Endothelial cell of umbilical vein (primary cell): ENCODE data around the gene CYSLTR2. TPM values are rescaled to one million over a fixed set of nuclear protein-coding genes. Genes with fewer than 3 reads are reported as not detected.

Experiments used
- BruUV-seq: library from RNA; stranded (reverse); fragments of 400-500 nt; replicated peaks from 2 replicates; lab custom pipeline; 2021; lab: Mats Ljungman, UMichigan
- CTCF ChIA-PET: fragments of 300-600, 350-600 bp; sonication (Branson Sonifier 250); formaldehyde crosslinking; loops from one replicate; lab custom pipeline; 2021; ENCODE audit warnings: antibody characterized with exemption, inconsistent platforms; lab: Charles Lee
- POLR2A ChIA-PET: fragments of 300-600, 350-600 bp; sonication (Branson Sonifier 250); formaldehyde crosslinking; loops from one replicate; lab custom pipeline; 2021; ENCODE audit warnings: antibody characterized with exemption, inconsistent platforms; lab: Charles Lee
- DNase-seq: peaks from one replicate; pipeline ENCODE4 v3.0.0-alpha.2; 2011; ENCODE audit warnings: low read depth, low spot score
- FAIRE-seq: peaks from 2 replicates; lab custom pipeline; 2011; peaks lifted over from hg19 to GRCh38; lab: Jason Lieb, UNC
- H2AFZ ChIP-seq: 2 replicates; pipeline ENCODE4 v1.6.0; 2012; ENCODE audit warnings: low read depth, low read length, control low read depth, inconsistent platforms
- H3K27ac ChIP-seq: 2 replicates; pipeline ENCODE4 v1.5.1; 2011; ENCODE audit warnings: low read depth, mild to moderate bottlenecking, control low read depth, low read length, moderate library complexity; ENCODE audit not compliant: insufficient read depth
- H3K27me3 ChIP-seq, 2 experiments: 2 replicates each; pipeline versions ENCODE4 v1.6.0 to v1.6.1; 2011; ENCODE audit warnings: low read length in 2 of 2, mixed read lengths in 1 of 2; ENCODE audit not compliant: control insufficient read depth in 2 of 2, insufficient read depth in 2 of 2
- H3K36me3 ChIP-seq, 2 experiments: 2 replicates in 1 of 2; 3 replicates in 1 of 2; pipeline ENCODE4 v1.5.1; 2011; ENCODE audit warnings: low read length in 2 of 2, mild to moderate bottlenecking in 1 of 2, moderate library complexity in 1 of 2; ENCODE audit not compliant: control insufficient read depth in 2 of 2, insufficient read depth in 2 of 2; ENCODE audit errors: extremely low read depth in 1 of 2
- H3K4me1 ChIP-seq: 3 replicates; pipeline ENCODE4 v1.5.1; 2011; ENCODE audit warnings: mild to moderate bottlenecking, low read length; ENCODE audit not compliant: control insufficient read depth, insufficient read depth; ENCODE audit errors: extremely low read depth
- H3K4me2 ChIP-seq: 2 replicates; pipeline ENCODE4 v1.6.1; 2011; ENCODE audit warnings: low read length, control low read depth, mixed read lengths; ENCODE audit not compliant: insufficient read depth
- H3K4me3 ChIP-seq, 3 experiments: fragments of 200-600 bp in 1 of 3; sonication (generic), shearing (Covaris generic) in 1 of 3; replicated peaks in 1 of 3; 2 replicates each; pipeline ENCODE4 v1.5.1; 2011 to 2016; ENCODE audit warnings: control low read depth in 3 of 3, low read length in 3 of 3, mild to moderate bottlenecking in 2 of 3, inconsistent platforms in 1 of 3, low read depth in 1 of 3, moderate library complexity in 1 of 3; ENCODE audit not compliant: insufficient read depth in 1 of 3
- H3K79me2 ChIP-seq: 2 replicates; pipeline ENCODE4 v1.6.0; 2012; ENCODE audit warnings: low read length, inconsistent platforms; ENCODE audit not compliant: control insufficient read depth, insufficient read depth
- H3K9ac ChIP-seq: replicated peaks from 2 replicates; pipeline ENCODE3; 2011; ENCODE audit warnings: low read length, control low read depth; ENCODE audit not compliant: insufficient read depth; ENCODE audit errors: extremely low read depth
- H3K9me1 ChIP-seq: replicated peaks from 3 replicates; pipeline ENCODE4 v1.6.0; 2011; ENCODE audit warnings: mild to moderate bottlenecking, low read length; ENCODE audit not compliant: control insufficient read depth, insufficient read depth; ENCODE audit errors: extremely low read depth
- H3K9me3 ChIP-seq: replicated peaks from 2 replicates; pipeline ENCODE4 v1.5.1; 2012; ENCODE audit warnings: low read length, inconsistent platforms; ENCODE audit not compliant: control insufficient read depth, insufficient read depth
- H4K20me1 ChIP-seq: replicated peaks from 2 replicates; pipeline ENCODE3; 2011; ENCODE audit warnings: mild to moderate bottlenecking, low read length; ENCODE audit not compliant: control insufficient read depth, insufficient read depth; ENCODE audit errors: extremely low read depth
- EZH2 ChIP-seq: IDR thresholded peaks from 2 replicates; pipeline ENCODE4 v1.6.1; 2012; ENCODE audit warnings: borderline replicate concordance, low read depth, mild to moderate bottlenecking, moderate library complexity, low read length, inconsistent platforms; ENCODE audit not compliant: severe bottlenecking
- FOS ChIP-seq: IDR thresholded peaks from 2 replicates; pipeline ENCODE4 v1.6.1; 2011; ENCODE audit warnings: mild to moderate bottlenecking, low read length, moderate library complexity, borderline replicate concordance; ENCODE audit not compliant: insufficient read depth
- GATA2 ChIP-seq: IDR thresholded peaks from 2 replicates; pipeline ENCODE4 v1.7.0; 2011; ENCODE audit warnings: low read depth, mild to moderate bottlenecking, moderate library complexity, mixed read lengths, low read length; ENCODE audit not compliant: insufficient read length, insufficient read depth
- JUN ChIP-seq: IDR thresholded peaks from 2 replicates; pipeline ENCODE4 v1.6.1; 2011; ENCODE audit warnings: borderline replicate concordance, low read depth; ENCODE audit not compliant: insufficient read length, insufficient read depth
- MYC ChIP-seq: IDR thresholded peaks from one replicate; pipeline ENCODE4 v1.6.1; 2011; ENCODE audit warnings: mild to moderate bottlenecking, low read depth, low read length
- POLR2A ChIP-seq: IDR thresholded peaks from 2 replicates; pipeline ENCODE4 v1.6.1; 2012; ENCODE audit warnings: low read depth, mild to moderate bottlenecking, control low read depth, low read length
- POLR2AphosphoS5 ChIP-seq: IDR thresholded peaks from 2 replicates; pipeline ENCODE4 v1.6.1; 2012; ENCODE audit warnings: low read depth, mild to moderate bottlenecking, control low read depth, low read length, moderate library complexity; ENCODE audit not compliant: insufficient read depth
- dilution Hi-C: fragments of 300-500 bp; cut with MboI; formaldehyde crosslinking; loops from one replicate; pipeline ENCODE4 v1.15.0; 2019; ENCODE audit warnings: low sequenced_read_pairs; ENCODE audit not compliant: extremely low pct_ligation_motif_present
- intact Hi-C: fragments of 100-400 bp; cut with micrococcal nuclease; formaldehyde crosslinking; loops from one replicate; pipeline ENCODE4 v1.10.0; 2022
- polyA plus RNA-seq, 4 experiments: library from polyadenylated mRNA; depleted of rRNA in 3 of 4; stranded (reverse) in 3 of 4; unstranded in 1 of 4; fragments of >200 nt; gene quantifications; 2 replicates each; pipeline versions ENCODE4 v1.2.1 to v1.2.3, GENCODE V29; 2011 to 2012; ENCODE audit warnings: missing spikeins in 1 of 4
- total RNA-seq: library from RNA; stranded (reverse); gene quantifications from 2 replicates; pipeline ENCODE4 v1.2.3, GENCODE V29; 2021
- TF ChIP-seq, protein P1 (sequence below): IDR thresholded peaks from 2 replicates; pipeline ENCODE4 v1.6.1; 2011; ENCODE audit not compliant: insufficient read depth, insufficient read length
- TF ChIP-seq, protein P2 (sequence below), 2 donors: IDR thresholded peaks; 1 replicate in 1 of 2; 2 replicates in 1 of 2; pipeline ENCODE4 v1.5.1; 2011; ENCODE audit warnings: low read length in 2 of 2, mild to moderate bottlenecking in 2 of 2, moderate library complexity in 2 of 2, control low read depth in 1 of 2, inconsistent platforms in 1 of 2, low read depth in 1 of 2; ENCODE audit not compliant: insufficient read depth in 1 of 2; ENCODE audit errors: extremely low read depth in 1 of 2

CYSLTR2 gene
- total and polyA plus RNA-seq, 2 donors (not counting 3 experiments of a cell fraction or from before 2014, with no cell fraction given): 0.10 to 0.31 TPM

DNA sequence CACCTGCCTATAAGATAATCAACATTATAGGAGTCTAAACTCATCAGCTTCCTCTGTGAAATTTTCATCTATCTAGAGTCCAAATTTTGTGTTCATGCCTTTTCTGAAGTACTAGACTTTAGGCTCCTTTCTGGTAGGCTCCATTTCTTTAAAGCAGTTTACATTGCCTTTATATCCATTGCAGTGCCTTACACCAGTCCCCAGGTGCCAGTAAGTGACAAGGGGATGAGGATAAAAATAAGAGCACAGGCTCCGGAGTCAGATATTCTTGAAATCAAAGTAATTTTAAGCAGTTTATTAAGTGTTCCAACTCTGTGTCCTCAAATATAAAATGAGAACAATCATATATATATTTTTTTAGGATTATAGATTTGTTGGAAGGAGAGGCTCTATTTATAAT lies 10.6 kb upstream of the CYSLTR2 start:
- Histone ChIP-seq H3K4me1 (no peaks in the 10 kb centered on the region), H3K9ac (no peak overlapping the region), H3K27me3 (peaks cover 0 to 2% of the 10 kb centered on the region in 2 experiments), H3K9me3 (no peaks in the 10 kb centered on the region), H3K27ac (no peak overlapping the region), H3K79me2 (no peaks in the 10 kb centered on the region), H2AFZ (no peak overlapping the region), H4K20me1 (no peaks in the 10 kb centered on the region), H3K9me1 (no peaks in the 10 kb centered on the region), H3K4me3 (no peak overlapping the region), H3K36me3 (no peaks in the 10 kb centered on the region), H3K4me2 (no peak overlapping the region)
- FAIRE-seq (no peak), DNase-seq (no peak)
- ChIA-PET POLR2A (no interaction called here), CTCF (no interaction called here)
- dilution Hi-C loops: no loop called here
- TF ChIP-seq FOS: no peak
- TF ChIP-seq MYC: no peak
- TF ChIP-seq POLR2A: no peak
- TF ChIP-seq, protein P1, sequence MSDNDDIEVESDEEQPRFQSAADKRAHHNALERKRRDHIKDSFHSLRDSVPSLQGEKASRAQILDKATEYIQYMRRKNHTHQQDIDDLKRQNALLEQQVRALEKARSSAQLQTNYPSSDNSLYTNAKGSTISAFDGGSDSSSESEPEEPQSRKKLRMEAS: no peak
- no peak for TF ChIP-seq POLR2AphosphoS5
- no peak for TF ChIP-seq EZH2
- no peak for TF ChIP-seq GATA2
- no peak for TF ChIP-seq JUN
- TF ChIP-seq, protein P2, sequence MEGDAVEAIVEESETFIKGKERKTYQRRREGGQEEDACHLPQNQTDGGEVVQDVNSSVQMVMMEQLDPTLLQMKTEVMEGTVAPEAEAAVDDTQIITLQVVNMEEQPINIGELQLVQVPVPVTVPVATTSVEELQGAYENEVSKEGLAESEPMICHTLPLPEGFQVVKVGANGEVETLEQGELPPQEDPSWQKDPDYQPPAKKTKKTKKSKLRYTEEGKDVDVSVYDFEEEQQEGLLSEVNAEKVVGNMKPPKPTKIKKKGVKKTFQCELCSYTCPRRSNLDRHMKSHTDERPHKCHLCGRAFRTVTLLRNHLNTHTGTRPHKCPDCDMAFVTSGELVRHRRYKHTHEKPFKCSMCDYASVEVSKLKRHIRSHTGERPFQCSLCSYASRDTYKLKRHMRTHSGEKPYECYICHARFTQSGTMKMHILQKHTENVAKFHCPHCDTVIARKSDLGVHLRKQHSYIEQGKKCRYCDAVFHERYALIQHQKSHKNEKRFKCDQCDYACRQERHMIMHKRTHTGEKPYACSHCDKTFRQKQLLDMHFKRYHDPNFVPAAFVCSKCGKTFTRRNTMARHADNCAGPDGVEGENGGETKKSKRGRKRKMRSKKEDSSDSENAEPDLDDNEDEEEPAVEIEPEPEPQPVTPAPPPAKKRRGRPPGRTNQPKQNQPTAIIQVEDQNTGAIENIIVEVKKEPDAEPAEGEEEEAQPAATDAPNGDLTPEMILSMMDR (IDR thresholded peaks at IDR 0.05; ENCODE audit: extremely low read depth in 1 of 2, insufficient read depth in 1 of 2, low read depth in 1 of 2, low read length in 2 of 2): no peak
- intact Hi-C loops: no loop called here
- no TSS peak for BruUV-seq
